BLaER1 (cell line): Measurements from ENCODE around the gene SHB.
A peak's percentile ranks its signal among the peaks of the same experiment; 100 is the strongest.

Source experiments
- H3K27ac ChIP-seq: shearing (Covaris generic); formaldehyde crosslinking; 2 replicates; pipeline ENCODE4 v1.8.1; 2022
- H3K27me3 ChIP-seq: shearing (Covaris generic); formaldehyde crosslinking; 2 replicates; pipeline ENCODE4 v1.8.1; 2022
- H3K36me3 ChIP-seq: shearing (Covaris generic); formaldehyde crosslinking; 2 replicates; pipeline ENCODE4 v1.8.1; 2022
- H3K4me1 ChIP-seq: shearing (Covaris generic); formaldehyde crosslinking; 2 replicates; pipeline ENCODE4 v1.8.1; 2022
- H3K4me2 ChIP-seq: shearing (Covaris generic); formaldehyde crosslinking; 2 replicates; pipeline ENCODE4 v1.8.1; 2022
- H3K4me3 ChIP-seq: shearing (Covaris generic); formaldehyde crosslinking; 2 replicates; pipeline ENCODE4 v1.8.1; 2022
- H3K9ac ChIP-seq: shearing (Covaris generic); formaldehyde crosslinking; 2 replicates; pipeline ENCODE4 v1.8.1; 2022
- H3K9me3 ChIP-seq: shearing (Covaris generic); formaldehyde crosslinking; 2 replicates; pipeline ENCODE4 v1.8.1; 2022
- H4K20me1 ChIP-seq: shearing (Covaris generic); formaldehyde crosslinking; 2 replicates; pipeline ENCODE4 v1.8.1; 2022
- Cebpa-rat ChIP-seq: shearing (Covaris generic); IDR thresholded peaks from 2 replicates; pipeline ENCODE4 v1.8.1; 2022

Gene SHB

DNA sequence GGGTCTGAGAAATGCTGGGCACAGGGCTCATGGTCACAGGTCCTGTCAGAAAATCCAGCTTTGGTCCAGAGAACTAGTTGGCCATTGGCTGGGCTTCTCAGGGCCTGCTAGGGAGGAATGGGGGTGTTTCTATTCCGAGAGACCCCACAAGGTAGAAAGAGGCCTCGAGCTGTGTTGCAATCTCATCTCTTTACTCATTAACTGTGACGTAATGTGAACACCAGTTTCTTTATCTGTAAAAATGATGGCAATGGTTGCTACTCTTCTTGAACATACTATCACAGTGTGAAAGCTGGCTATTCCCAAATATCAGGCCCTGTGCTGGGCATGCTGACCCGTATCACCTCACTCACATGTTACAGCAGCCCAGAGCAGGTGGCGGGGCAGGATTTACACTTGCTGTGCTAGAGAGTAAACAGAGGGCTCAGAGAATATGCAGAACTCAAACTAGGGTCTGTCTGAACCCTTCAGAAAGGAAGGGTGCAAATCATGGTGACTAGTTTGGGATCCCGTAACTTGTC lies 129.4 kb downstream of the SHB start:
- Histone ChIP-seq H3K9ac (no peak overlapping the region), H3K4me2 (no peak overlapping the region), H3K36me3 (no peaks in the 10 kb centered on the region), H4K20me1 (no peaks in the 10 kb centered on the region), H3K27me3 (no peaks in the 10 kb centered on the region), H3K4me3 (no peak overlapping the region), H3K4me1 (0 out of 2 replicates have a peak, but pooled peaks cover 1% of the 10 kb centered on the region), H3K9me3 (no peaks in the 10 kb centered on the region), H3K27ac (no peak overlapping the region)
- no peak for TF ChIP-seq Cebpa-rat

DNA sequence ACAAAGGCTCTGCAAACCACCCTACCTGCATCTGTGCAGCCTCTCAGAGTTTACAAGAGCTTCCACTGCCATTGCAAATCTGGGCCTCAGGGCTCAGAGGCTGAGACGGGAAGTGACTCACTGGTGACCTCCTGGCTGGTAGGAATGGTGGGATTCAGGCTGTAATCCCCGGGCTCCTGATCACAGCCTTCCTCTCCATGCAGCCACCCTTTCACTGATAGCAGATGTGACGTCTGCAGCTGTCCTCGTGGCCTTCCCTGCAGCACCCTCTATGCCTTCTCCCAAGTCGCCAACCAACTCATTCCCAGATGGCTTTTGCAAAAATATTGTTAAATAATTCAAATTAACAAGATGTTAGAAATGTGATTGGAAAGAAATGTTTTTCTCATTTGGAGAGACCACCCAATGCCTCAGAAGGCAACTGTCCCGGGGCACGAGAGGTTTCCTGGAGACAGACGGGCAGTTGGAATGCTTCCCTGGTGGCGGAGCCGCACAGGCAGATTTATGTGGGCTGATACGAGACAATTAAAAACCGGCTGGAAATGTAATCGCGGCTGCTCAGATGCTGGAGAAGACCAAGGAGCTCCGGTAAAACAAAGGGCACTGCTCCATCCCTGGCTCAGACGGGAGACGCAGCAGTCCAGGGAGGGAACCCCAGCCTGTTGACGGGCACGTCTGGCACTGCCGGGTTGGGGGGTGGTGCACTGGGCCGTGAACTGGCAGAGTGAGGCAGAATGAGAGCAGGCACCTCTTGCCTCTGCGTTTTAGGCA lies 130.7 kb downstream of the SHB start:
- Histone ChIP-seq H3K4me3 (no peak overlapping the region), H3K4me1 (no peaks in the 10 kb centered on the region), H3K9ac (no peak overlapping the region), H3K27me3 (no peaks in the 10 kb centered on the region), H3K4me2 (no peak overlapping the region), H3K36me3 (no peaks in the 10 kb centered on the region), H3K27ac (no peak overlapping the region), H3K9me3 (no peaks in the 10 kb centered on the region), H4K20me1 (no peaks in the 10 kb centered on the region)
- no peak for TF ChIP-seq Cebpa-rat

DNA sequence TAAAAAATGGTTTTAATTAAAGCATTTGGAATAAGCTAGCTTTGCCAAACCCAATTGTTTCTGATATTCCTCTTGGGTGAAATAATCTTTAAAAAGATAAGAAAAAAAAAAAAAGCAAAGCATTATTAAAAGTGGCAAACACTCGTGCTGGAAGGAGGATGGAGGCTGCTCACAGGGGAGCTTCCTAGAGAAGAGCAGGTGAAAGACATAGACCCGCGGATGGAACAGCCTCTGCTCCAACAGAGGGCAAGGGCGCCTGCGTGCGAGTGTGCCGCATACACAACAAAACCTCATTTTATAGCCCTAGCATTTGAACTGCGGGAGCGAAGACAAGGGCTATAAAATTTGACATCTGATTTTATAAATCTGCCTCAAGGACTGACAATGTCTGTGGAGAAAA lies 131.7 kb downstream of the SHB start:
- H3K27ac ChIP-seq = no peak overlapping the region
- TF ChIP-seq Cebpa-rat = no peak
- H3K4me2 ChIP-seq = no peak overlapping the region
- no peaks in the 10 kb centered on the region for H3K9me3 ChIP-seq
- H3K4me3 ChIP-seq = no peak overlapping the region
- H3K9ac ChIP-seq = no peak overlapping the region
- no peaks in the 10 kb centered on the region for H3K36me3 ChIP-seq
- no peaks in the 10 kb centered on the region for H3K4me1 ChIP-seq
- no peaks in the 10 kb centered on the region for H4K20me1 ChIP-seq
- no peaks in the 10 kb centered on the region for H3K27me3 ChIP-seq

DNA sequence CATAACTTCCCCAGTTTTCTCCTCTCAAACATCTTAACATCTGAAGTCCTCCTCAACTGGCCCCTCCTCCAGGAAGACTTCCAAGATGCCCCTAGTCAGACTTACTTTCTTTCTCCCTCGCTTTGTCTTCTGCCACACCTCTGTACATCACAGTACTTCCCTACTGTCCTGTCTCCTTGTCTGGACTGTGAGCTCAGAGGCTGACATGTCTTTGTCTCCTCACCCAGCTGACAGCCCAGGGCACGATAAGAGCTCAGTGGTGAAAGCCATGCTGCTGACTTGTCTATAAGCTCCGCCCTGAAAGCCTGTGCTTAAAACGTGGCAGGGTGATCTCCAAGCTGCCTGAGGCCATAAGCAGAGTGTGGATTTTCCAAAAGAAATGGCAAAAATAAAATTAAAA lies 132.1 kb downstream of the SHB start:
- Histone ChIP-seq H3K4me3 (no peak overlapping the region), H3K27me3 (no peaks in the 10 kb centered on the region), H3K4me2 (no peak overlapping the region), H3K27ac (no peak overlapping the region), H4K20me1 (no peaks in the 10 kb centered on the region), H3K9me3 (no peaks in the 10 kb centered on the region), H3K36me3 (no peaks in the 10 kb centered on the region), H3K9ac (no peak overlapping the region), H3K4me1 (no peaks in the 10 kb centered on the region)
- no peak for TF ChIP-seq Cebpa-rat

DNA sequence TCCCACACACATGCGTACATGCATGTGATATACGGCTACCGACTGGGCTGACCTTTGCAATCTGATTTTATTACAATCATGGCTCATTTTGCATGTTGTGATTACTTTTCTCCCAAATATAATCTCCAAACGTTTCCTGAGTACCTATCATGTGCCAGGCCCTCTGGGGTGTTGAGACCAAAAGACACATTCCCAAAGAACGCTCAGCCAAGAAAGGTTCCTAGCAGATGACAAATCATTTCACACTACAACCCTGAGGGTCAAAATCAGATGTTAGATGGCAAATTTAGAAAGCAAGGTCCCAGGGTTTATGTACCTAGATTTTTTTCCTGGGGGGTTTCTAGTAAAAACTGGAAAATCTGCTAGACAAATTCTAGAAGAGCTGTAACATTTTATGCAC lies 132.7 kb downstream of the SHB start:
- Histone ChIP-seq H3K27me3 (no peaks in the 10 kb centered on the region), H4K20me1 (no peaks in the 10 kb centered on the region), H3K4me2 (no peak overlapping the region), H3K4me3 (no peak overlapping the region), H3K4me1 (no peaks in the 10 kb centered on the region), H3K36me3 (no peaks in the 10 kb centered on the region), H3K9me3 (no peaks in the 10 kb centered on the region), H3K27ac (no peak overlapping the region), H3K9ac (no peak overlapping the region)
- TF ChIP-seq Cebpa-rat = no peak

DNA sequence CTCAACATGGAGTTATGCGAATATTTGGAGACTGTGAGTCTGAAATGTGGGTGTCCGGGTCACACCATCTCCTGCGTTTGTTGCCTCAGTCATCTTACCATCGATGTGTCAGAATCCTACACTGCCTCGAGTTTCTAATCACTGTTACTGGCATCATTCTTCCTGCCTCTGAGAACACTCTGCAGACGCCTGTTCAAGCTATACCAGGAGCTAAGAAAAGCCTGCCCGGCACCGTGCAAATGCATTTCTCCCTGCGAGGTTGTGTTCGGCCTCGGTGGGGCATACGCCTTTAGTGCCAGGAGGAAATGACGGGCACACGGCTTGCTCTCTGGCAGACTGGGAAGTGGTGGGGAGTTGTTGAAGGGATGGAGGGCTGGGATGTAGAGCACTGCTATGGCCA lies 133.9 kb downstream of the SHB start:
- H3K9ac ChIP-seq = no peak overlapping the region
- no peak overlapping the region for H3K4me2 ChIP-seq
- no peaks in the 10 kb centered on the region for H3K27me3 ChIP-seq
- no peaks in the 10 kb centered on the region for H3K36me3 ChIP-seq
- H4K20me1 ChIP-seq = no peaks in the 10 kb centered on the region
- no peak for TF ChIP-seq Cebpa-rat
- H3K4me1 ChIP-seq = no peaks in the 10 kb centered on the region
- H3K4me3 ChIP-seq = no peak overlapping the region
- H3K9me3 ChIP-seq = peaks cover 9% of the 10 kb centered on the region
- H3K27ac ChIP-seq = no peak overlapping the region

DNA sequence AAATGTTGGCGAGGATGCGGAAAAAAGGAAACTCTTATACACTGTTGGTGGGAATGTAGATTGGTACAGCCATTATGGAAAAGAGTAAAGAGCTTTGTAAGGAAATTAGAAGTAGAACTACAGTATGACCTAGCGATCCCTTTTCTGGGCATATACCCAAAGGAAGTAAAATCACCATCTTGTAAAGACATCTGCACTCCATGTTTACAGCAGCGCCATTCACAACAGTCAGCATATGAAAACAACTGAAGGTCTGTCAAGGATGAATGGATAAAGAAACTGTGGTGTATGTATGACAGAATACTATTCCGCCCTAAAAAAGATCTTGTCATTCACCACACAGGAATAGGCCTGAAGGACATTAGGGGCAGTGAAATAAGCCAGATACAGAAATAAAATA lies 137.4 kb downstream of the SHB start:
- H3K27me3 ChIP-seq = no peaks in the 10 kb centered on the region
- no peak for TF ChIP-seq Cebpa-rat
- H3K4me1 ChIP-seq = peaks cover 35% of the 10 kb centered on the region
- no peak overlapping the region for H3K27ac ChIP-seq
- no peak overlapping the region for H3K4me3 ChIP-seq
- H3K36me3 ChIP-seq = no peaks in the 10 kb centered on the region
- no peak overlapping the region for H3K9ac ChIP-seq
- peaks cover 9% of the 10 kb centered on the region for H3K9me3 ChIP-seq
- H3K4me2 ChIP-seq = no peak overlapping the region
- no peaks in the 10 kb centered on the region for H4K20me1 ChIP-seq

DNA sequence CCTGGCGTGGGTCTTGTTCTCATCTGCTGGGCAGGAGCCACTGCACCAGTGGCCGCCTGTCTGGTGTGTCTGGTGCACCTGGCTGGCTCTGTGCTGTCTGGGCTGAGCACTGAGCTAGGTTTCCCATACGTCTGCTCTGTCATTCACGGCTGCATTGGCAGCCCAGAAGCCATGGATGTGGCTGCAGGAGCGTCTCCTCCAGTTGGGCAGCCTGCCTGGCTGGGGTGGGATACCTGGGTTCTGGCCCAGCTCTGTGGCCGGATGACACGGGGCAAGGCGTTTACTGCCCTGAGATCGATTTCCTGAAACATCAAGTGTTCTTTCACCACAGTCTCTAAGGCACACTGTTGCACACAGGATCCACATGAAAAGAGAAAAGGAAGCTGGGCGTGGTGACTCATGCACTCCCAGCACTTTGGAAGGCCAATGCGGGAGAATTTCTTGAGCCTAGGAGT lies 139.6 kb downstream of the SHB start:
- Histone ChIP-seq H3K9ac (no peak overlapping the region), H3K4me3 (no peak overlapping the region), H3K27me3 (no peaks in the 10 kb centered on the region), H4K20me1 (no peaks in the 10 kb centered on the region), H3K4me2 (peak overlapping the region; percentile 74), H3K4me1 (peaks cover 41% of the 10 kb centered on the region), H3K36me3 (no peaks in the 10 kb centered on the region), H3K27ac (peak overlapping the region; percentile 27; the same call in 1 of the 2 replicates), H3K9me3 (peaks cover 9% of the 10 kb centered on the region)
- TF ChIP-seq Cebpa-rat = no peak

DNA sequence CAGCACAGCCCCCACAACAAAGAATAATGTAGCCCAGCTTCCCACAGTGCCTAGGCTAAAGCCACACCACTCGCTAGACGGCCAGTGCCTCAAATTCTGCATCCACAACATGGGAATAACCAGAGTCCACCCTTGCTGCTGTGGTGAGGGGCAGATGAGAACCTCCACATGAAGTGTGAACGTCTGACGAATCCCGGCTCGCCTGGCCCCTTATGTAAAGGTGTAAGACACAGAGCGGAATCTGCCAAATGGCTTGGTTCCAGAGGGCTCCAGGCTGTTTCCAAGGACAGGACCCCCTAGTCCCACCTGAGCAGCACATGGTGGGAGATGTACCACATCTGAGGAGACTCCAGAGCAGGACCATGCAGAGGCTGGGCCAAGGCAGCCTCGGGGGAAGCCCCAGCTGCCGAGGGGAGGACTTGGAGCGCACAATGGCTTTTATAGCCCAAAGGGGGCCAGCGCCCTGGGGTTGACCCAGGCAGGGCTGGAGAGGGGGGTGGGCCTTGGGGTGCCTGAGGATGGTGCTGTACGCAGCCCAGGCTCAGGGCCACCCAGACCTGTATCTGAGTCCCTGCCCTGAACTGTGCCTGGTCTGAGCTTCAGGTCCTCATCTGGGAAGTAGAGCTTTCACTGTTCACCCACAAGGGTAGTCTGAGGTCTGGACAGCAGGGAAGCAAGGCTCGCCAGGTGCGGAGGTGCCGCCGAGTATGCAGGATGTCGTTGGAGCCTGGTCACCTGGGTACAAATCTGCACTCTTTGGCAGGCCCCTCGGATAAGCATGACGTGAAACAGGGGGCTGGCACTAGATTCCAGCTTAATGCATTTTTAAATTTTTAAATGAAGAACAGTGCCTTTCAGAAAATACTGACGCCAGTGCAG lies 140.2 kb downstream of the SHB start:
- H3K4me3 ChIP-seq = no peak overlapping the region
- peaks cover 41% of the 10 kb centered on the region for H3K4me1 ChIP-seq
- TF ChIP-seq Cebpa-rat = no peak
- H3K9ac ChIP-seq = no peak overlapping the region
- H3K27ac ChIP-seq = peak overlapping the region; percentile 27; the same call in 1 of the 2 replicates
- H3K36me3 ChIP-seq = no peaks in the 10 kb centered on the region
- peaks cover 9% of the 10 kb centered on the region for H3K9me3 ChIP-seq
- peak overlapping the region; percentile 74 for H3K4me2 ChIP-seq
- no peaks in the 10 kb centered on the region for H4K20me1 ChIP-seq
- H3K27me3 ChIP-seq = no peaks in the 10 kb centered on the region
